SU-DHL-6 (cell line): ENCODE results near the gene INTS11.

Source experiments
- H2AFZ ChIP-seq: fragments of 200-600 bp; sonication (generic); 2 replicates; pipeline ENCODE4 v1.6.1; 2014; ENCODE audit warnings: low read depth, mild to moderate bottlenecking, moderate library complexity, mixed read lengths, antibody characterized with exemption, low read length; ENCODE audit not compliant: severe bottlenecking
- H3F3A ChIP-seq: fragments of 200-600 bp; shearing (Covaris generic); 2 replicates; pipeline ENCODE4 v1.6.0; 2016; ENCODE audit warnings: antibody characterized with exemption, mild to moderate bottlenecking; ENCODE audit not compliant: insufficient read depth
- H3K27ac ChIP-seq: fragments of 200-600 bp; sonication (generic); 2 replicates; pipeline ENCODE4 v1.5.1; 2016; ENCODE audit warnings: low read depth, mild to moderate bottlenecking, low read length, moderate library complexity, mixed read lengths
- H3K27me3 ChIP-seq: fragments of 200-600 bp; sonication (generic), shearing (Covaris generic); 2 replicates; pipeline ENCODE4 v1.6.0; 2014; ENCODE audit warnings: mild to moderate bottlenecking, low read length
- H3K36me3 ChIP-seq: fragments of 200-600 bp; sonication (generic); 2 replicates; pipeline ENCODE4 v1.6.1; 2014; ENCODE audit warnings: mild to moderate bottlenecking, low read length, mixed read lengths
- H3K4me2 ChIP-seq: fragments of 300-600, 200-600 bp; shearing (Covaris generic), sonication (generic); 2 replicates; pipeline ENCODE4 v1.6.0; 2014; ENCODE audit warnings: low read length, low read depth, mild to moderate bottlenecking; ENCODE audit not compliant: poor library complexity, severe bottlenecking
- H3K4me3 ChIP-seq: fragments of 200-600 bp; sonication (generic); 2 replicates; pipeline ENCODE4 v1.5.1; 2014; ENCODE audit warnings: antibody characterized with exemption, low read length, mild to moderate bottlenecking, mixed read lengths; ENCODE audit not compliant: insufficient read depth, poor library complexity, severe bottlenecking
- H3K79me2 ChIP-seq: fragments of 200-600 bp; sonication (generic); 2 replicates; pipeline ENCODE4 v1.6.1; 2014; ENCODE audit warnings: mild to moderate bottlenecking, low read length, moderate library complexity; ENCODE audit not compliant: insufficient read depth
- H3K9ac ChIP-seq: fragments of 200-600 bp; sonication (generic); 2 replicates; pipeline ENCODE4 v1.7.0; 2014; ENCODE audit warnings: mild to moderate bottlenecking, low read length
- H3K9me2 ChIP-seq: fragments of 200-600 bp; sonication (generic); replicated peaks from 2 replicates; pipeline ENCODE4 v1.6.1; 2014; ENCODE audit warnings: low read length; ENCODE audit not compliant: insufficient read depth
- H3K9me3 ChIP-seq: fragments of 200-600 bp; sonication (generic); 2 replicates; pipeline ENCODE4 v1.6.1; 2014; ENCODE audit warnings: low read length, mixed read lengths; ENCODE audit not compliant: insufficient read depth
- H4K20me1 ChIP-seq: fragments of 200-600 bp; sonication (generic); 2 replicates; pipeline ENCODE4 v1.6.1; 2014; ENCODE audit warnings: low read depth, mild to moderate bottlenecking, antibody characterized with exemption, low read length, moderate library complexity, mixed read lengths
- EZH2phosphoT487 ChIP-seq: fragments of 200-600 bp; sonication (generic), shearing (Covaris generic); conservative IDR thresholded peaks from 2 replicates; pipeline ENCODE4 v1.6.1; 2018; ENCODE audit warnings: mild to moderate bottlenecking, antibody characterized with exemption, low read length, moderate library complexity, mixed read lengths
- TF ChIP-seq, protein P1 (sequence below): fragments of 200-600 bp; sonication (generic); IDR thresholded peaks from one replicate; pipeline ENCODE4 v1.5.1; 2017; ENCODE audit warnings: antibody characterized with exemption, mild to moderate bottlenecking, low read length, moderate library complexity; ENCODE audit not compliant: insufficient read depth, poor library complexity, severe bottlenecking

INTS11 gene

DNA sequence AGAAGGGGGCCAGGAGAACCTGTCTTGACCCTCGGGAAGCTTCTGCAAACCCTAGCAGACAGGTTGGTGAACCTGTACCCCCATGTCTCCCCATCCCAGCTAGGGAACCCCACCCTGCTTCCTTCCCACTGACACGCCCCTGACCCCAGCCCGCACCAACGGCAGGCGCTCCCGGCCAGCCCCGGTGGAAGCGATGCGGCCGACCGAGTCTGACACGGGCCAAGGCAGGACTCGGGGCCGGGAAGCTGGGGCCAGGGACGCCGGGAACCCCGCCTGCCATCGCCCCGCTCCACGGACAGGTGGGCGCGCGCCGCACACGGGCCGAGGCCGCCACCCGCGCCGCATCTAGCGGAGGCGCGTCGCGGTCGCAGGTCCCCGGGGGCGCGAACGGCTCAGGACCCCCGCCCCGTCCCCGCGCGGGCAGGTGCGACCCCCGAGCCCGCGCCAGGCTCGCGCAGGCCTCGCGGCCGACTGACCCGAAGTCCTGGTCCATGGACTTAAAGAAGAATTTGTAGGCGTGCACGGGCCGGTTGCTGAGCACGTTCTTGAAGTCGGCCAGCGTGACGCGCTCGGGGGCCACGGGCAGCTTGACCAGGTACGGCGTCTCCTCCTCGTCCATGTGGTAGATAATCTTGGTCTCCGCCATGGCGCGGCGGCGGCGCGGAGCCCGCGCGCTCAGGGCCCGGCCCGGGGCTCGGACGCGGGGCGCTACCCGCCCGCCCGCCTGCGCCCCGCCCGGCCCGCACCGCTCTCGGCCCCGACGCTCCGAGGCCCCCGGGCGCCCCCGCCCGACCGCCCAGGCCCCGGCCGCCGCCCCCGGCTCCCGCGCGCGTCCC lies 24.2 kb upstream of the INTS11 start:
- peak overlapping the region; percentile 78 for H3K9ac ChIP-seq
- no peaks in the 10 kb centered on the region for H3K36me3 ChIP-seq
- H3K27me3 ChIP-seq: no peaks in the 10 kb centered on the region
- no peak overlapping the region for H2AFZ ChIP-seq
- no peaks in the 10 kb centered on the region for H3K9me2 ChIP-seq
- H3F3A ChIP-seq: peaks cover 6% of the 10 kb centered on the region; the same call in 1 of the 2 replicates
- TF ChIP-seq, protein P1, sequence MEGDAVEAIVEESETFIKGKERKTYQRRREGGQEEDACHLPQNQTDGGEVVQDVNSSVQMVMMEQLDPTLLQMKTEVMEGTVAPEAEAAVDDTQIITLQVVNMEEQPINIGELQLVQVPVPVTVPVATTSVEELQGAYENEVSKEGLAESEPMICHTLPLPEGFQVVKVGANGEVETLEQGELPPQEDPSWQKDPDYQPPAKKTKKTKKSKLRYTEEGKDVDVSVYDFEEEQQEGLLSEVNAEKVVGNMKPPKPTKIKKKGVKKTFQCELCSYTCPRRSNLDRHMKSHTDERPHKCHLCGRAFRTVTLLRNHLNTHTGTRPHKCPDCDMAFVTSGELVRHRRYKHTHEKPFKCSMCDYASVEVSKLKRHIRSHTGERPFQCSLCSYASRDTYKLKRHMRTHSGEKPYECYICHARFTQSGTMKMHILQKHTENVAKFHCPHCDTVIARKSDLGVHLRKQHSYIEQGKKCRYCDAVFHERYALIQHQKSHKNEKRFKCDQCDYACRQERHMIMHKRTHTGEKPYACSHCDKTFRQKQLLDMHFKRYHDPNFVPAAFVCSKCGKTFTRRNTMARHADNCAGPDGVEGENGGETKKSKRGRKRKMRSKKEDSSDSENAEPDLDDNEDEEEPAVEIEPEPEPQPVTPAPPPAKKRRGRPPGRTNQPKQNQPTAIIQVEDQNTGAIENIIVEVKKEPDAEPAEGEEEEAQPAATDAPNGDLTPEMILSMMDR: no peak
- no peak for TF ChIP-seq EZH2phosphoT487
- no peaks in the 10 kb centered on the region for H3K9me3 ChIP-seq
- peaks cover 6% of the 10 kb centered on the region; the same call in 1 of the 2 replicates for H3K79me2 ChIP-seq
- peak overlapping the region; percentile 88 for H3K4me3 ChIP-seq
- H3K4me2 ChIP-seq: peak overlapping the region; percentile 91
- H3K27ac ChIP-seq: no peak overlapping the region
- no peaks in the 10 kb centered on the region for H4K20me1 ChIP-seq

DNA sequence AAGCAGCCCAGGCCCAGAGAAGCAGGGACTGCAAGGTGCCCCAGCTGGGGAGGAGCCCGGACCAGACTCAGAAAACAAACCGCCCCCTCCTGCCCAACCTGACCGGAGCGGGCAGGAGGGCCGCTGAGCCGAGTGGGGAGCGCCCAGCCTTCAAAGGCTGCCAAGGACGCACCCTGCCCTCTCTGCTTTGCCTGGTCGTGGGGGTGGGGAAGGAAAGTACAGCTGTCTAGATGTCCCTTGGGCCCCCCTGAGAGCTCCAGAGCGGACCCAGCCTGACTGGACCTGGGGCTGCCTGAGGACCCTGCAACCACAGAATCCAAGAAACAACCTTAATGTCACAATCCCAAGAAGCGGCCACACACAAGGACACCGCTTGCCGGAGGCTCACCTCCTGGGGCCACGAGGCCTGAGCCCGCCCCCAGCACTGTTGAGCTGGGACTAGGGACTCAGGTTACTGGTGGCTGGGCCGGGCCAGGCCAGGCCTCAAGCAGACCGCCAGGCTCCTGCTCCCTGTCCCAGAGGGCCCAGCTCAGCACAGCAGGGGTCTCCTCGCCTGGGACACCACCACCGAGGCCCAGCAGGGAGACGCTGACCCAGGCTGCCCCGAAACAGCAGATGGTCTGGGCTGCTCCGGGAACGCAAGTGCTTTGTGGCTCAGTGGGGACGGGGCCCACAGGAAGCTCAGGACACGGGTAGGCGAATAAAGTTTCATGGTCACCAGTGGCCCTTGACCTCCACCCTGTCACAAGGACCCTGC lies 23.4 kb upstream of the INTS11 start:
- TF ChIP-seq, protein P1: no peak
- no peak for TF ChIP-seq EZH2phosphoT487
- Histone ChIP-seq H4K20me1 (no peaks in the 10 kb centered on the region), H3K27ac (no peak overlapping the region), H3K79me2 (peaks cover 6% of the 10 kb centered on the region; the same call in 1 of the 2 replicates), H3K36me3 (no peaks in the 10 kb centered on the region), H3F3A (peaks cover 6% of the 10 kb centered on the region; the same call in 1 of the 2 replicates), H2AFZ (no peak overlapping the region), H3K9me3 (no peaks in the 10 kb centered on the region), H3K4me2 (peak overlapping the region; percentile 91), H3K4me3 (peak overlapping the region; percentile 88), H3K9ac (peak overlapping the region; percentile 78), H3K27me3 (no peaks in the 10 kb centered on the region), H3K9me2 (no peaks in the 10 kb centered on the region)

DNA sequence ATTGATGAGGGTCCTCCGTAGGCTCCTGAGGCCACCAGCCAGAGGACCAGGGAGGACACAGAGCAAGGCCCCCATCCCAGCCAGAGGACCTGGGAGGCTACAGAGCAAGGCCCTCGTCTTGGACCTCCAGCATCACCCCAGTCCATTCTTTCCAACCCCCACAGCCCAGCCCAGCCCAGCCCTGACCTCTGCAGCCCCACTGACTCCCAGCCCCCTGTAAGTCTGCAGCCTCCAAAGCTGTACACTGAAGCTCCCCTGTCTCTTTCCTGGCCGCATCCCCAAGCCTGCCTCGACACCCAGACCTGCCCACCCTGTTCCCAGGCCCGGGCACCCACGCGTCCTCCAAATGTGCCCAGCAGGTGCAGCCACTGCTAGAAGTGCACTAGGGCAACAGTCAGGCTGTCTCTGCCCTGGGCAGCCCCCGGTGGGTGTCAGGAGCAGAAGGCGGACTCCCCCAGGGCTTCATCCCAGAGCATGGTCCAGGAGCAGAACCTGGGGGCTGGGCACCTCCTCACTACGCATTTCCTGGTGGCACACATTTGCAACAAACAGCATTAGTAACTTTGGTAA lies 22.7 kb upstream of the INTS11 start:
- no peak overlapping the region for H3K4me3 ChIP-seq
- no peaks in the 10 kb centered on the region for H3K27me3 ChIP-seq

More for the DNA sequence above, 22.7 kb upstream of the INTS11 start:
- Histone ChIP-seq H3K27ac (no peak overlapping the region), H3K36me3 (no peaks in the 10 kb centered on the region), H4K20me1 (no peaks in the 10 kb centered on the region), H3F3A (no peaks in the 10 kb centered on the region), H3K9me3 (no peaks in the 10 kb centered on the region), H3K79me2 (peaks cover 6% of the 10 kb centered on the region; the same call in 1 of the 2 replicates), H2AFZ (no peak overlapping the region), H3K4me2 (peak overlapping the region; percentile 91), H3K9me2 (no peaks in the 10 kb centered on the region), H3K9ac (no peak overlapping the region)
- TF ChIP-seq, protein P1: no peak
- no peak for TF ChIP-seq EZH2phosphoT487
